ENCODE results near the gene SLIT3.

Gene SLIT3

DNA sequence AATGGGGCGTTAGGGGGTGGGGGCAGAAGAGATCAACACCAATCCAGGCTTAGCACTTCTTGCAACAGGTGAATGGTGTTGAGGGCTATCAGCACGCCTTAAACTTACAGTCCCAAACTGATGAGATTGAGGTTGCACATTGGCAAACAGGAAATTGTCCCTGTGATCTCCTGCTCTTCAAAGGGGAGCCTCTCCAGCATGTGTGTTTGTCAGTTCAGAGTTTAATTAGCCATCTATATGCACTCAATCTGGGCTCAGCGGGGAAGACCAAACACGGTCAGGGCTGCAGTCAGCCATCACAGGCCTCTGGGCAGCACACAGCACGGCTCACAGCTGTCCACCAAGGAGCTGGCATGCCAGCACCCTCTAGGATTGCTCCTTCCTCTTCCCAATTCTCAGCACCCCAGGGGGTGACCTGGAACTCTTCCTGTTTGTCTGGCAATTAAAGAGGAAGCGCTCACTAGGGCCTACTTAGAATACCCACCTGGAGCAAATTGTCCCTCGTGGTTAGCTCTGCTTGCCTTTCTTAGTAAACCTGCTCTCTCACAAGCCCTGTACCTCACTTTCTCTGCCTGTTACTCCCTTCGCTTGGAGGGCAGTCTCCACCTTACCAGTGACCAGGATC is 217.4 kb downstream of the SLIT3 start:
- DNase-seq (ENCODE audit: low read depth, low spot score) = no peak

DNA sequence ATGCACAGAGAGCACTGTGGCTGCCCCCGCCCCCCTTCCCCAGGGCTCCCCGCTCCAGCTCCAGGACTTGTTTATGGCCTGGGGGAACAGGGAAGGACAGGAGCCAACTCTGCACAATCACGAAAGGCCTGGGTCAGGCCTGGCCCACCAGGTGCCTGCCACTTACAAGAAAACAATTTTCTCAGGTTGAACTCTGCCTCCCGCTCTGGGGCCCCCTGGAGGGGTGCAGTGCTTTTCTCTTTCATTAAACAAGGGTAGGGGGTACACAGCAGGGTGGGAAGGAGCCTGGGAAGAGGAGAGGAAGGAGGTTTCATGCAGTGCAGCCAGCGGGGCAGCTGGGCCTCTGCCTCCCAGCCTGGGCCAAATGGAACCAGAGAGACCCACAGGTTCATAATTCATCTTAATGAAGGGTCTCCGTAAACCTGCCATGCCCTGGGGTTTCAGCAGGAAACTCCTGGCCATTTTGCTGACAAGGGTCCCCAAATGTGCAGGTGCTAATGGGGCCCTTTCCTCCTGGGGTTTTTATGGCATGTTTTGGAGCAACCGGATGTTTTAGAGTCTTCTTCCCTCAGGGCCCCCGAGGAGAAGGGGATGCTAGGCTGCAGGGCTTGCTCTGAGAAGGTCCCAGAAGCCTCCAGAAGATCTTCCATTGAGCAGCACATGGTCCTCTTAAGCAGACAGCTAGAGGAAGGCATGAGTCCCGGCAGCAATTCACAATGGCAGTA is 219.8 kb downstream of the SLIT3 start:
- no peak for DNase-seq (ENCODE audit: low read depth, low spot score)

DNA sequence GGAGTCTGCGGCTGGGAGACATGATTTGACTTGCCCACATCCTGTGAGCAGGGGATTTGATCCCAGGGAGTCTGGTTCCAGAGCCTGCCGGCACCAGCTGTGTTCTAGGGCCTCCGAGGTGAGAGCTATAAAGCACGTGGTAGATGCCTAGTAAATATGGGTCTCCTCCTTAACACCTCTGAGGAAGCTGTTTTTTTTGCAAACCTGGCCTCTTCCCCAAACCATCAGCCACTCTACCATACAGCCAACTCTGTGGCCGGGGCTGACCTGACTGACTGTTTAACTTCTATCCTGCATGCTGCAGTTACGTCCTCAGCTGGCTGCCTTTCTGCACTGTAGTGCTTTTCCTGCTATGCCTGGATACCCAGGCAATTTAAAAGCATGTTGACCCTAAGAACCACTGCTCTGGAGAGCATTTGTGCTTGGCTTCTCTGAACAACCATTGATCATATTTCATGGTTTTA is 220.5 kb downstream of the SLIT3 start:
- DNase-seq (ENCODE audit: low read depth, low spot score) = no peak

DNA sequence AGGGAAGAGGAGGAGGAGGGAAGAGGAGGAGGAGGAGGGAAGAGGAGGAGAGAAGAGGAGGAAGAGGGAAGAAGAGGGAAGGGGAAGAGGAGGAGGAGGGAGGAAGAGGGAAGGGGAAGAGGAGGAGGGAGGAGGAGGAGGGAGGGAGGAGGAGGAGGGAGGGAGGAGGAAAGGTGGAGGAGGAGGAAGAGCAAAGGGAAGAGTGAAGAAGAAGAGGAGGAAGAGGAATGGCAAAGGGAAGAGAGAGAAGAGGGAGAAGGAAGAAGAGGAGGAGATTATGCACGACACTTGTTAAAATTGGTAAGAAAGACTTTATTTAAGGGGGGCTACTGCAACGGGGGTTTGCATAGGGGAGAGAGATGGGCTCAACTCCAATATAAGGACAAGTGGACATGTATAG is 221.2 kb downstream of the SLIT3 start:
- DNase-seq (ENCODE audit: low read depth, low spot score) = no peak

DNA sequence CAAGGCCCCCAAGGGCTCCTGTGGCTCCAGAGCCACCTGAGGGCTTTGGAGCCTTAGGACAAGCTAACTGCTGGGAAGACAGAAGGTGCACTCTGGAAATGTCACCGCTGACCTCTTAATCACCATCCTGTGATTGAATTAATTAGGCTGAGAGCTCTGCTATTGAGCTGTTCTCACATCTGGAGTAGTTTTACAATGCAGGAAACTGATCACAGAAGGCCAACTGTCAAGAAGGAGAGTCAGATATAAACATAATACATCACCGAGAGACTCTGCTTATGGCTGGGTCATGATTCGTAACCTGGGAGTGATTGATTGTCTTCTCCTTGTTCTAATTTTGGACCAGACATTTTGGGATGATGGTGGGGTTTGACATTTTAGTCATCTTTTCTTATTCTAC is 226.1 kb downstream of the SLIT3 start:
- no peak for DNase-seq (ENCODE audit: low read depth, low spot score)

DNA sequence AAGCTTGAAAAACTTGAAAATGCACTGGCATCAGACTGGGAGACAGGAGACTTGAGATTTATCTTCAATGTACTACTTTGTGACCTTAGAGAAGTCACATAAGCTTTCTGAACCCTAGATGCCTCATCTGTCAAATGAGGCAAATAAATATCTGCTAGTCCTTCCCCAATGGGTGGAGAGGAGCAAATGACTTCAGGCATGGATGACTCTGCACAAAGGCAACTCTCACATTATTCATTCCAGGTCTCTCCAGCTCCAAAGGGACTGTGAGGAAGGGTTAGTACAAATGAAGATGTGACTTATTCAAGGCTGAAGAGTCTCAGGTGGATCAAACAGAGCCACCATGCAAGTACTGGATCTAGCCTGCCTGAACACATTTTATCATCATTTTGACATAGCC is 228.7 kb downstream of the SLIT3 start:
- DNase-seq (ENCODE audit: low read depth, low spot score) = no peak

DNA sequence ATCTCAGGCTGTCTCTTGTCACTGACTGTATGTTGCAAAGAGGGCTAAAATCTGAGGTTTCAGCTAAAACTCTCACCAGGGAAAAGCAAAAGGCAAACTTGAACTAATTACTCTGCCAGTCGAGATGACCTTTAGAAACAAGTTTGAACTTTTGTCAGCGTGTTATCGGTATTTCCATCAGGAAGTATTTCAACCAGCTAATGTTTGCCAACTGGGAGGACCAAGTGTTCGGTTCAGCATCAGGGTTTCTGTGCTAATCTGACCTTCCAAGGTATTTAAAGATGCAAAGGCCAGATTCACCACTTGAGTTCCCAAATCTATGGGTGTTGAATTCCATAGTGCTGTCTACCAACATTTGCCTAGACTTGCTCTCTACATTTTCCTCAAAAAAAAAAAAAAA is 230.5 kb downstream of the SLIT3 start:
- DNase-seq (ENCODE audit: low read depth, low spot score) = no peak

DNA sequence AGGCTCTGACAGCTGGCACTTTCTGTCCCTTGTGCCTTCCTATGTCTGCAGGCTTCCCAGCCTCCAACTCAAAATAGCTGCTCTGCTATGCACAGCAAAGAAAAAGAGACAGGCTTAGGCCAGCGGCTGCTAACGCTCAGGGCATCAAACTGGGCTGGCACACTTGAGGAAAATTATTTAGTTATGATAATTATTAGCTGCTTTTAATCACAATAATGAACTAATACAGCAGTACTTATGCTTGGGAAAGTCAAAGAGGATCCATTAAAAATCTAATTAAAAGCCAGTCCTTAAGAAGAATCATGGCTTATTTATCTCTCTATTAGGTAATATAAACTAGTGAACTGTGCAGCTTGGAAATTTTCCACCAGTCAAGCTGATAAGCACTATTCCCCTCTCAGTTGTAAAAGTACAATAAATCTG is 233.2 kb downstream of the SLIT3 start:
- DNase-seq (ENCODE audit: low read depth, low spot score) = no peak

DNA sequence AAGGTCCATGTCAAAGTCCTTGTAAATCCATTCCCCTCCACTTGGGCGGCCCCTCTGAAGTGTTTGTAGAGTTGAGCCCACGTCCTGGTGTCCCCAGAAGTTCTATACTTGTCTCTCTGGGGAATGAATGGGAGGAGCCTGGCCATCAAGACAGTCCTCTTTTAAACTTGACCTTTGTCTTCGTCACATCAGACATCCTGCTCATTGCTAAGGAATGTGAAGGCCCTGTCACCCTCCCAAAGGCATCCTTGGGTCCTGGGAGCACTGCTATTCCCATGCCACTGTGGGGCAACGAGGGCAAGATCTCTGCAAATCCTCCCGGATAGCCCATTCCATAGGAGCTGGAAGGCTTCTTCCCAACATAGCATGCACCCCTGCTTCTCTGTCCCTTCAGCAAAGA is 235.5 kb downstream of the SLIT3 start:
- no peak for DNase-seq (ENCODE audit: low read depth, low spot score)

DNA sequence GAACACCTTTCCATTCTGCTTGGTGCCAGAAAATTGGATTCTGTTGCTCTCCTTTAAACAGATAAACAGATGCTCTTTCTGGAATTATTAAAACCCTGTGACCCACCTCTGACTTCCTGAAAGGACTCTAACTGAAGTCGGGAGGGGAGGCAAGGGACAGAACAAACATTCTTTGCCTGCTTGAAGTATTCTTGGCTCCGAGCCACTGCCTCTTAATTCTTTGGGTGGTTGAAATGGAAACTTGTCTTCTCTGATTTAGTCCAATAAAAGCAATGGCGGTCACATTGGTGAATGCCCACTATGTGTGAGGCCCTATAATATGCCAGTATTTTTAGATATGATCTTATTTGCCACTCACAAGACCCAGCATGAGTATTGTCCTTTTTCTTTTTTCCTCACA is 236.8 kb downstream of the SLIT3 start:
- DNase-seq (ENCODE audit: low read depth, low spot score) = no peak

DNA sequence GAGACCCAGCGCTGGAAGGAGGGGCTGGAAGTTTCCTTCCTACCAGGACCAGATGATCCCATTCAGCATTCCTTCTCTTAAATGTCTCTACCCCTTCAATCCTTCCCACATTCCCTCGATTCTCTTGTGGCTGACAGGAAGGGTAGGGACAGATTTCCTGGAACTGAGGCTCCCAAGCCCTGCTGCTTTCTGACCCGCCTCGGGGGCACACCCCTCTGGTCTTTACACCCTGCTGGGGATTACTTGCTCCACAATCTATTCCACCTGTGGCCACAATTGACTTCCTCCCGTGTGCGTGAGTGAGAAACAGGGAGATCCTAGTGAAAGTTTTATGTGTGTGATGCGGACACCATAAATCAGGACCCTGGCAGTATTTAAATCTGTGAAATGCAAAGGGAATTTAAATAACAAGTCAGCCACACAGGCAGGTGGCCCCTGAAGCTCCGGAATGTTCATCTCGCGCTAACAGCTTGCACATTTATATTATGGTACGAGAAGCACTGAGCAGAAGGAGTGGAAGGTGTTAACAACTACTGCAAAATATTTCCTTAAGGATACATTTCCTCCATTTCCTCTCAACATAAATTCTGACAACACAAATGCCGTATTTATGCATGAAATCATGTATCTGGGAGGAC is 237.5 kb downstream of the SLIT3 start:
- no peak for DNase-seq (ENCODE audit: low read depth, low spot score)

DNA sequence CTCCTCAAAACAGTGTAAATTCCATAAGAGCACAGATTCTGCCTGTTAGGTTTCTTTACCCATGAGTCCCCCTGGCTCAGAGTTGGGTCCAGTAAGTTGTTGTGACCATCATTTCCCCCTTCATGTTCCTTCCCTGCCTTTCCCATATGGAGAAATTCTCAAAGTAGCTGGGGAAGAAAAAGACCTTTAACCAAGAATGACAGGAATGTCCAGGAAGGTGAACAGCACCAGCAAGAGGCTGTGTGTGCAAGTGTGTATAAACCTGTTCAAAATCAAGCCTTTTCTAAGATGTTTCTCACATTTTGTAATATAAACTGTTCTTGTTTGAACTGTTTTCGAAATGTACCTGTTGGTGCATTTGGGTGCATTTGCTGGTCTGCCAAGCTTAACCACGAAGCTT is 238.2 kb downstream of the SLIT3 start:
- DNase-seq (ENCODE audit: low read depth, low spot score) = no peak

DNA sequence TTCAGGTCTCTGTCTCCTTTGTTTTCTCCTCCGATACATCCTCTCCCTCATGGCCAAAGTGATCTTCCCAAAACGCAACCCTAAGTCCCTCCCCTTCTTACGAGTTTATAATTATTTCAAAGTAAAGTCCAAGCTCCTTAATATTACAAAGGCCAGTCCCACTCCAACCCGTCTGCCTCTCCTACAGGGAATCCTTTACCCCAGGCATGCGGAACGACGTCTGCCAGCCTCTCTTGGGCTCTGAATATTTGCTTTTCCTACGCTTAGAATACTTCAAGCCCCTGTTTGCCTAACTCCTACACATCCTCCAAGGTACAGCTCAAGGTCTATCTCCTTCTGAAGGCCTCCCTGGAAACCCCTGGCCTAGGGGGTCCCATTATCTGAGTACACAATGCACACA is 246.4 kb downstream of the SLIT3 start:
- DNase-seq (ENCODE audit: low read depth, low spot score) = no peak

DNA sequence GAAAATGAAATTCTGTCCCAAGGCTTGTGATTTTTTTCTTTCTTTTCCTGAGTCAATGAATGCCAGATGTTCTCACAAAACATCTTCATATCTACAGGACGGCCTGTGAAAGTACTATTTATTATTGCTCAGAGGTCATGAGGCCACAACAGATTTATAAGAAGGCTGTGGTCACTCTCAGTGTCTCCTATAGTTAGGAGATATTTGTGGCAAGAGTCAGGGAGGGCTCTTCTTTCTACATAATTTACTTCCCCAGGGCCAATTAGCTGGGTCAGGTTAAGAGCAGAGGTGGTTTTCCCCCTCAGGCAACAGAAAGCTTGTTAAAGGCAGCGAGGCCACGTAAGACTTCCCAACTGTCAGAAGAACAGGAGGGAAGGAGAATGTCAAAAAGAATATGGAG is 248.7 kb downstream of the SLIT3 start:
- DNase-seq (ENCODE audit: low read depth, low spot score) = no peak

DNA sequence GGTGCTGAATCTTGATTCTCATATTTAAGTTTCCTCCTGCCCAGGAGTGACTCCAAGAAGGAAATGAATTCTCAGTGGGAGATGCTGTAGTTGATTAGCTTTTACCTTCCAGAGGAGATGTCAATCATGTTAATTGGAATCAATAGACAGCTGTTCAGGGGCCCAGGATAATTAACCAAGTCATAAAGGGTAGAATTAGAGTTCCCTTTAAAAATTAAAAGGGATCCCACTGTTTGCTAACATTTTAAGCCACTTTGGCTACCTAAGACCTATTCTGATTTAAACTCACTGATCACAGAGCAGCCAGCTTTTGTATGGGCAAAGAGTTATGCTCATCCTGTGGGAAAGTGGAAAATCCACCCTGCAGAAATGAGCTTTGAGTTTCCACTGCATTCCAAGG is 249.6 kb downstream of the SLIT3 start:
- DNase-seq (ENCODE audit: low read depth, low spot score) = no peak

DNA sequence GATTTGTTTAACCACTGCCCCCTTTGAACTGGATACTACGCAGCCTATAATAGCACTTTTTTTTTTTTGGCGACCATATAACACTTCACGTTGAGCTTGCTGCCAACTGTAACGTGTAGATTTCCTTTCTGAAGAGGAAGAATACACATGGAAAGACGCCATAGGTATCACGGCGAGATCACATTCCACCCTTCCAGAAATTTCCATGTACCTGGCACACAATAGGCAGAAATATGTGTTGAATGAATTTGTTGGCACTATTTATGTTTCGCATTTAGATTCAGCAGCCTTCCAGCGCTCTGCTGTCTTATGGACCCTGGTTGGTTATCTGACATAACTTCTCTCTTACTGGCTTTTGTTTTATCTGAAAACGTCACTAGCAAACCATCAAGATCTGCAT is 250.3 kb downstream of the SLIT3 start:
- DNase-seq (ENCODE audit: low read depth, low spot score) = no peak

DNA sequence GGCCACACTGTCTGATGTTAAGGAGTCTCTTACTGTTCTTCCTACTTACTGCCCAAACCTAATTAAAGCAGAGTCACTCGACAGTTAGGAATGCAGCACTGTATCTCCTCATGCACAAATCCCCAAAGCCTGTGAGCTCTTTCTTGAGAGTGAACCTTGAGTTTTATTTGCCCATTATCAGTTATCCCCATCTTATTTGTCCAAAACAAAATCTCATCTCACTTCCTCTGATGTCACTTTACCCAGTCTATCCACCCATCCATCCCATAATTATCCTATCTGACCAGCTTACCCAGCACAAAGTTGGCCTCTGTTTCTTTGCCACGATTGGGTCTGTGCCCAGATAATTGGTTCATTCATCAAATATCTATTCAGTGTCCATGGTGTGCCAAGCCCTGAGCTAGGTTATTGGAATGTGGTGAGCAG is 250.8 kb downstream of the SLIT3 start:
- DNase-seq (ENCODE audit: low read depth, low spot score) = no peak

DNA sequence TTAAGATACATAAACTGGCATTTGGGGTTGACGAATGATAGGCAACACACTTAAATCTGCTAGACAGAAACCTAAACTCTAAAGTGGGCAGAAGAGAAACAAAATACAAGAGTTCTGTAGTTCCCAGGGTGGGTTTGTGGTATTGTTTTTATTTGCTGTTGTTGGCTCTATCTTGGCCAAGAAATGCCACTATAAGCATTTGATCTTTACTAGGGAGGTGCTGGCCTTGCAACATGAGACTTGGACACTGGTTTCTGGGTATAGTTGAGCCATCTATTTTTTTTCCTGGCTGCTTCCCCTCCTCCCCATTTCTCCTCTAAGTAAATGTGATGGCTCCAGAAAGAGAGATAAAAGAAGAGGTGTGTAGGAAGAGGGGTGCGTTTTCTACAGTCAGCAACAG is 251.2 kb downstream of the SLIT3 start:
- DNase-seq (ENCODE audit: low read depth, low spot score) = no peak

DNA sequence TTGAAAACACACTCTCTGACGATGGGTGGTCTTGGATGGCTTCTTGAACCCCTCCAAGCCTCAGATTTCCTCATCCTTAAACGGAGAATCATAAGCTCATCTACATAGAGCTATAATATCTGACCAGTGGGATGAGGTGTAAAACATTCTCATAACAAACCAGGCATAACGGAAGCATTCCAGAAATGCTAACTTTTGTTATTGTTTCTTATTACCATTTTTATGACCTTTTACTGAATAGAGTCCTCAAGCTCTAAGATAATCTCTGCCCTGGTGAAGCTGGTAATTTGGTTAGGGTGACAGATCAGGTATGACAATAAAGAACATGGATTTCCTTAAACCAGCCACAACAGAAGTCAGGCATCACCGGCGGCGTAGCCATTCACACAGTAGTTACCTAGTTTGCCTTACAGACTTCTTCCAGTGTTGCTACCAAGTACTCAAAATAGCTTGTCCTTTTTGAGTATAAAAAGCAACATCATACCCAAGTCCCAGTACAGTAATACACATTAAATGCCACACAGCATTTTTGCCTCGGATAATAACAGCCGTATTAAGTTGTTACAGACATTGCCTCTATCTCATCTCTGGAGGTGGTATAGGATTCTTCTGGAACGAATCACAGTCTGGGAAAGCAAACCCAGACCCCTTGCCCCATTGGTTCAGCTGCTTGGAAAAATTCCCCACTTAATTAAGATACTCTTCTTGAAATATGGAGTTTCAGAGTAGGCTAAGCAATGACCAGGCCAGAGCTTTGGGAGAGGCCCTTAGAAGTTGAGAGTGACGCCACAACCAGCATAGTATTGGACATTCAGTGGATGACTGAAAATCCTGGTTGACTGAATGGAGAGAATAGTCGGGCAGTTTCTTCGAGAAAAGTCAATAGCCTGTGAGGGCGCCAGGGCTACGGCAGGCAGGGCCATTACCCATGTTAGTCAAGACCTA is 252.5 kb downstream of the SLIT3 start:
- DNase-seq (ENCODE audit: low read depth, low spot score) = no peak

DNA sequence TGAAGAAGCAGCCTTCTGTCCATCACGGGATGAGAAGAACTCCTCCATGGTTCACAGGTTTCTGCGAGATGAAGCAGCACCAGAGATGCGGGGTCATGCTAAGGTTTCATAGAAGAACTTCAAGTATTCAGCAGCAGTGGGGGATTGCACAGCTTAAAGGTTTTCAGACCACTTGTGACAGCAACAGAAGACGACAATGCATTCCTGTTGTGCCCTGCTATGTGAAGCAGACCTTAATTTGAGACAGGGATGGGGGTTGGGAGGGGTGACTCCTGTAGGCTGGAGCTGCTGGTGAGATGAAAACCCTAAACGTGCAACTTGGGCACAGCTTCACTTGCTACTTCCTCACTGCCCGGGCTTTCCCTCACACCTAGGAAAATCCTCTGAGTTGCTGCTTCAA is 256.0 kb downstream of the SLIT3 start:
- no peak for DNase-seq (ENCODE audit: low read depth, low spot score)

DNA sequence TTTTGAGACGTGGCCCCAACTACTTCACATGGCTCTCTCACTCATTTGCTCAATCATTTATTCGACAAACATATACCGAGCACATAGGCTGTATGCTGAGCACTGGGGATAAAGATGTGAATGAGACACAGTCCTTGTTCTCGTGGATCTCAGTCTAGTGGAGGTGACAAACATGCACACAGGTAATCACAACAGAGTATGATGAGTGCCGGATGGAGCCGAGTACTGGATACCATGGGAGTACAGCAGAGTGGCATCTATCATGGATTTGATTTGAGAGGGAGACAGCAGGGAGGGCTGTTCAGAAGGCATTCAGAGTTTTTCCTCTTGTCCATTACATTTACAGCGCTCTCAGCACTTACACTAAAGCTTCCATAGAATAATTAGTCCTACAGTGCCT is 259.8 kb downstream of the SLIT3 start:
- DNase-seq (ENCODE audit: low read depth, low spot score) = no peak

DNA sequence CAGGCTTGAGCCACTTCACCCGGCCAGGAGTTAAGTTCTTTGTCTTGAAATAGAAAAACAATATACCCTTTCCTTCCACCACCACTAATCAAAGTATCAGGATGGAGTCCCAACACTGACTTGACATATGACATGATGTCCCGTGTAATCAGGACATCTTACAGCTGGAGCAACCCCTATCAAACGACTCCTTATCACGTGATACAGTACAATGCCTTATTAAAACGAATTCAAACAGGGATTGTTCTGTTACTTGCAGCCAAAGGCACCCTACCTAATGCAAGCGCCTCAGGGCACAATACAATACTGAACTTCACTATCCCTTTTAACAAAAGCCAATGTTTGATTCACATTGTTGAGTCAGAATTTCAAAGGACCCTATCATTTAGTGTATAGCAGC is 261.3 kb downstream of the SLIT3 start:
- no peak for DNase-seq (ENCODE audit: low read depth, low spot score)

All from smooth muscle cell of the brain vasculature (primary cell).